Posterior cingulate gyrus (tissue), 11 donors: Measurements from ENCODE around the gene DRGX.

Experiments used
- DNase-seq, 10 donors: peaks; one replicate each; pipeline versions ENCODE4 v3.0.0 to v3.0.0-alpha.2; 2020 to 2021; ENCODE audit warnings: mixed read lengths in 3 of 10
- intact Hi-C: fragments of 100-400 bp; cut with DNase I; formaldehyde crosslinking; loops from one replicate; pipeline ENCODE4 v1.15.1; 2023

Gene DRGX

DNA sequence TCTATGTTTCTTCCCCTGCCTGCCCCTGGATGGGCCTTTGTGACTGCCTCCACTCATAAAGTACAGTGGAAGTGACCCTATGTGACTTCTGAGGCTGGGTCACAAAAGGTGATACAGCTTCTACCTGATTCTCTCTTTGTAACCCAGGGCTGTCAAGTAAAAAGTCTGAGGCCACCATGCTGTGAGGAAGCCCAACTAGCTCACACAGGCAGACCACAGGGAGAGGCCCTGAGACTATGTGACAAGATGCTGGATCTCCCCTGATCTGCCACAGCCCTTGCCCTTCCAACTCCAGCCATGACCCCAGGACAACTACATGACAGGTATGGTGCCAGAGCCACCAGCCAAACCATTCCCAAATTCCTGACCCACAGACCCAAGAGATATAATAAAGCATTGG, 45.8 kb downstream of the DRGX start:
- no peak for DNase-seq
- intact Hi-C loops: no loop called here

DNA sequence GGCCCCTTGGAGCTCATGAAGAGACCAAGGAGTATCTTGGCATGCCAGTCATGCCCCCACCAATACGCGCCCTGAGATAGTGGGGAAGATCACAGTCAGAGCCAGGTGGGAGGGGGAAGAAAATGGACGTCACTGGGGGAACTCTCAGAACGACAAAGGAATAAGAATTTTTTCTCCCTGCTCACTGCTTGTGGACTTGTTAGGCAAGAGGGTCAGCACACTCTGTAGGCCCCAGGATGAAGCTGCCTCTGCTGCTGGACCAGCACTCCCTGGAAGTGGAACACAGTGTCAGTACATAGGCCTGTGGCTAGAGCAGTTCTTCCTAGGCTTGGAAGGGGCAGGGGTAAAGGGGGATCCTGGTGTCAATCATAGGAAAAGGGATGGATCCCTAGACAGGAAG, 46.5 kb downstream of the DRGX start:
- no peak for DNase-seq
- intact Hi-C loops: no loop called here

DNA sequence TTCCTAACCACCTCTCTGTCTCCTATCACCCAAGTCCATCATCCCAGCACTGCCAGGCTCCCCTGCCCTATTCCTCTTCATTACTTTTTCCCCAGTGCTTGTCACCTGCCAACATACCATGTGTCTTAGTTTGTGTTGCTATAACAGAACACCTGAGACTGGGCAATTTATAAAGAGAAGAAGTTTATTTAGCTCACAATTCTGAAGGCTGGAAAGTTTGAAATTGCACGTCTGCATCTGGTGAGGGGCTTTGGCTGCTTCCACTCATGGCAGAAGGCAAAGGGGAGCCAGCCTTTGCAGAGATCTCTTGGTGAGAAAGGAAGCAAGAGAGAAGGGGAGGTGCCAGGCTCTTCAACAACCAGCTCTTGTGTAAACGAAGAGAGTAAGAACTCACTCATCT, 47.3 kb downstream of the DRGX start:
- DNase-seq: no peak
- intact Hi-C loops: no loop called here

DNA sequence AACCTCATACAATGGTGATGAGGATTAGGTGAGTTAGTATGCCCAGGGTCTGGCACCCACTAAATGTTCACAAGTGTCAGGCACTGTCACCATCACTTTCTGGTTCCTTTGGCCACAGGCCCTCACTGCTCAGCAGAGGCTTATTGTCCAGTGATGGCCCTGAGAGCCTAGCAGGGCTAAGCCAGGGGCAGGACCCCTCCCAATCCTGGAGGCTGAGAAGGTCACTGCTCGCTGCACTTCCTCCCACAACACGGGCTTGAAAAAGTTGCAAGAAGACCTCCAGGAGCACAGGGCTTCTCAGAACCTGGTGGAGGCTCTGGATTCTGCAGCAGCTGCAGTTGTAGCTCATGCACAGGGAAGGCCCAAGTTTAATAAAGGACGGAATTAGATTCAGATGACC, 48.1 kb downstream of the DRGX start:
- no peak for DNase-seq
- intact Hi-C loops: no loop called here

DNA sequence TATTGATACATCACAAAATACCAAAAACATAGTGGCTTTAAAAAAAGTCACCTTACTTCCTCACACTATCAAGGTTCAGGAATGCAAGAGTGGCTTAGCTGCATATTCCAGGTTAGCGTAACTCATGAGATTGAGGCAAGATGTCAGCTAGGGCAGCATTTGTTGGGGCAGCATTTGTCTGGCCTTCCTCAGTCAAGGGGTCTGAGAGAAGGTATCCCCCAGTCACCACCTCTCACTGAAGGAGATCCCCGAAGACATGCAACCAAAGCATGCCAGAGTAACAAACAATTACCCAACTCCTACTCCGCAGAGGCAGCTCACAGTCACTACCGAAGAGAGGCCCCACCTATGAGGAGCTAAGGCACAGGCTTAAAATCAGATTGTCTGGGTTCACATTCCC, 48.5 kb downstream of the DRGX start:
- intact Hi-C loops: no loop called here

DNA sequence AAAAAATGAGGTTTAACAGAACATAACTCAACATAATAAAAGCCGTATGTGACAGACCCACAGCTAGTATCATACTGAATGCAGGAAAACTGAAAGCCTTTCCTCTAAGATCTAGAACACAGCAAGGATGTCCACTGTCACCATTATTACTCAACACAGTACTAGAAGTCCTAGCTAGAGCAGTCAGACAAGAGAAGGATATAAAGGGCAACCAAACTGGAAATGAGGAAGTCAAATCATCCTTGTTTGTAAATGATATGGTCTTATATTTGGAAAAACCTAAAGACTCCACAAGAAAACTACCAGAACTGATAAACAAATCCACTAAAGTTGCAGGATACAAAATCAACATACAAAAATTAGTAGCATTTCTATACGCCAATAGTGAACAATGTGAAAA, 51.0 kb downstream of the DRGX start:
- intact Hi-C loops: no loop called here
- DNase-seq: no peak

More for the DNA sequence above, 48.5 kb downstream of the DRGX start:
- no peak for DNase-seq

DNA sequence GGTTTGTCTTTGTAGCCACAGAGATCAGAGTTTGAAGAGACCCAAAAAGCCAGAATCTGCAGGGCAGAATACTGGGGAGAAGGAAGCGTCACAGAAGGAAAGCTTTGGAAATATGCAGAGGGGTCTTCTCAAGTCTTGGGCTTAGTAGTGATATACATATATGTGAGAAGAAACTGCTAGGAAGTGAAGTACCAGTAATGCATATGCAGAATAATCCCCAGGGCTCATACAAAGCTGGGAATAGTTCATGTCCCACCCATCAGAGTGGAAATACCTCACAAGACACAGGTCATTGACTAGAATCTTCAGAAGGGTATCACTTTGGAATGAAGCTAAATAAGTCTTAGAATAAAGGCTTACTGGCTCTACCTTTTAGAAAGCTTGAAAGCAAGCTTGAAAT, 57.3 kb downstream of the DRGX start:
- no peak for DNase-seq
- intact Hi-C loops: no loop called here

DNA sequence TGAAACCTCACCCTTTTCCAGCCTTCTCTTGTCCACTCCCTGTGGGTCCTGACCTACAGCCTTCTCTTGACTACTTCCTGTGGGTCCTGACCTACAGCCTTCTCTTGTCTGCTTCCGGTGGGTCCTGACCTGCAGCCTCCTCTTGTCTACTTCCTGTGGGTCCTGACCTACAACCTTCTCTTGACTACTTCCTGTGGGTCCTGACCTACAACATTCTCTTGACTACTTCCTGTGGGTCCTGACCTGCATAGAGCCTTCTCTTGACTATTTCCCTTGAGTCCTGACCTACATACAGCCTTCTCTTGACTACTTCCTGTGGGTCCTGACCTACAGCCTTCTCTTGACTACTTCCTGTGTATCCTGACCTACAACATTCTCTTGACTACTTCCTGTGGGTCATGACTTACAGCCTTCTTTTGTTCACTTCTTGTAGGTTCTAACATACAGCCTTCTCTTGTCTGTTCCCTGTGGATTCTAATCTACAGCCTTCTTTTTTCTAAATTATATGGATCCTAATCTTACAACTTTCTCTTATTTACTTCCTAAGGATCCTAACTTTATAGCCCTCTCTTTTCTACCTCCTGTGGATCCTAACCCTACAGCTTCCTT, 60.4 kb downstream of the DRGX start:
- intact Hi-C loops: no loop called here
- no peak for DNase-seq

DNA sequence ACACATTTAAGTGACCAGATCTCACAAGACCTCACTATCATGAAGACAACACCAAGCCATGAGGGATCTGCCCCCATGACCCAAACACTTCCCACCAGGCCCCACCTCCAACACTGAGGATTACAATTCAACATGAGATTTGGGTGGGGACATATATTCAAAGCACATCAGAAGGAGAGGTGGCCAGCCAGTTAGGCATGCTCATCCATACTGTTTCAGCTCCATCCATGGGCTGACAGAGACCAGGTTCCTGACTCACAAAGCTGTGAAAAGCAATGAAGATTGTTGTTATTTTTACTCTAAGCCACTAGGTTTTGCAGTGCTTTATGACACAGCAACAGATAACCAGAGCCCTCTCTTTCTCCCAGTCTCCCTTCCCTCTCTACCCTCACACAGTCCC, 60.9 kb downstream of the DRGX start:
- intact Hi-C loops: no loop called here
- DNase-seq: no peak

DNA sequence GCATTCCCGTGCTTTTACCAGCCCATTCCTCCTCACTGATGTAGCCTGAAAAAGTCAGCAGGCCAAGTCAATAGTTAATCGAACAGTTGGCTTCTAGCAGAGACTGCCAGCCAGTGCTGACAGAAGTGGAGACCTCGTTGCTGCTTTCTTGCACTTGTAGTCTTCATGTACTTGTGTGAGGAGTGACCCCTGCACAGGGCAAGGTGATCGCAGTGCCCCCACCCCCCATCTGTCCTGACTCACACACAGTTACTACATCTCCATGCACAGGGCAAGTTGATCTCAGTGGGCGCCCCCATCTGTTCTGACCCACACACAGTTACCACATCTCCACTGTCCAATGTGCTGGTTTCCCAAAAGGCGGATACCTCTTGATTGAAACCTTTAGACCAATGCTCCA, 62.7 kb downstream of the DRGX start:
- intact Hi-C loops: no loop called here
- no peak for DNase-seq

DNA sequence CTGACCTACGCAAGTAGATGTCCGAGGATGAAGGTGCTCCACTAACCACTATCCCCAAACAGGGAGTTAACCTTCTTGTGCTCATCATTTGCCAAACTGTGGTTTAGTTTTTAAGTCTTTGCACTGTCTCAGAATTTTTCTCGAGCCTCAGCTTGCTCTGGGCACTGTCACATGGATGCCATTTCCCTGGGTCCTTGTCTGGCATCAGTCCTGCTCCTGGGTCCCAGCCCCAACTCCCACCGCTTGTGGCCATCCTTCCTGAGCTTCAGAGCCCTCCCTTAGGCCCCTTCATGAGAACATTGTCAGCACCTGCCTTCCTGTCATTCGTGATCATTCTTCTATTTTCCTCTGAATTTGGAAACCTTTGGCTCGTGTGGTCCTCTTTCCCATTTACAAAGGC, 63.1 kb downstream of the DRGX start:
- intact Hi-C loops: no loop called here
- no peak for DNase-seq

DNA sequence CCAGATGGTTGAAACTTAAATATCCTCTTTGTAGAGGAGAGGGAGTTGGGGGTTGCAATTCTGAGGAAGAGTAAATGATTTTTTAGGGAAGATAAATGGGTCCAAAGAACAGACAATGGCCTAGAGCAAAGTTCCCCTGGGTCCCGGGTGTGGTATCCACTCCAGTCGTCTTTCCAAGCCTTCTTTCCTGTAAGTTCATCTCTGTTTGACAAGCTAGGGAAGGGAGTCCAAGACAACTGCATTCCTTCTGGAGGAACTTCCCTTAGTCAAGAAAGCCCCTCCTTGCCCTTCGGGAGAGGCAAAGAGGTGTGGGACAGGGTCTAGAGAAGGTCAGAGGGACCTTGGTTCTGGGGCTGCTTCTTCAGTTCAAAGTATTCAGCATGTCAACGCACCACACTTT, 63.6 kb downstream of the DRGX start:
- intact Hi-C loops: no loop called here

DNA sequence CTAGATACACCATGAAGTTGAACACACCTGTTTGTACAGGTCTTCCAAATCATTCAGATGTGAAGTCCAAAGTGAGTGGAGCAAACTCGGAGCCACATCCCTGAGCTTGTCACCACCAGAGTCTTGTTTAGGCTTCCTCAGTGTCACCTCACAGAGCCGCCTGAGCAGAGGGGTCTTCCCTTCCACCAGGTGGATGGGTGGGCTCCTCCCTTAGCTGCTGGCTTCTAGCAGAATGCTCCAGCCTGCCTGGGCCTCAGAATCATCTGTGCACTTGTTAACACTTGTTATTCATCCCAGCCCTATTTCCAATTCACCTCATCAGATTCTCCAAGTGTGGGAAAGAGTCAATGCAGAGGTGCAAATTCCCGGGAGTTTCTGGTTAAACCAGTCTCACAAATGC, 64.5 kb downstream of the DRGX start:
- DNase-seq: no peak
- intact Hi-C loops: no loop called here

More for the DNA sequence above, 63.6 kb downstream of the DRGX start:
- DNase-seq: no peak

DNA sequence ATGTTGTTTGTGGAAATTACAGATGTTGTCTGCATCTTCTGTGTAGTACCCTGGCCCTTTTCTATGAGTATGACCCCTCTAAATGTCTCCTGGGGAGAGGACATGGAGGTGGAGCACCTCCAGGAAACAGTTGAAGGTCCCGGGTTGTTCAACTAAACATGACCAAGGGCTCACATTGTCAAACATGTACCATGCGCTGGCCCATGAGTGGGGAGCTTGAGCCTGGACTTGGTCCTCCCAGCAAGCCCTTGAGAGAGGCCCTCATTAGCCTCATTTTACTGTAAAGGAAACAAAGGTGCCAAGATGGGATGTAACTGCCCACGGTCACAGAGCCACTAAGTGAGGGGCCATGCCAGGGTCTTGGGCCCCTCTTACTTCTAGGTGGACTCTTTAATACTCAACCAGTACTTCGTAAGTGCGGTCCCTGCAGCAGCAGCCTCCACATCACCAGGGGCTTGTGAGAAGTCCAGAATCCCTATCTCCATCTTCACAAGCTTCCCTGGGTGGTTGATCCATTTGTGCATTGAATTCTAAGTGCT, 65.7 kb downstream of the DRGX start:
- intact Hi-C loops: no loop called here
- no peak for DNase-seq

DNA sequence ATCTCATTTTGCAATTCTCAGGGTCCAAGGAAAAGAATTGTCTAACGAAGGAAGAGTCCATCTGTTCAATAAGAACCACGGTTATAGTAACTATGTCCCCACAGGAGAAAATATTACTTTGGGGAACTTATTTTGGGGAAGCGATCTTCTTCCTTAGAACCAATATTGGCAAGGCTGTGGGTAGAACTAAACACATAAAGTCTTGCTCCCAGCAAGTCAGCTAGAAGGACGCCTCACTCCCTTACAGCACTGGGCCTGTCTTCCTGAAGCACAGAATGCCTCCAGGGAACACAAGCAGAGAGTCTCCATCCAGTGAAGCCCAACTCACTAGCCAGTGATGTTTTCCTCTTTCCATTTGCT, 66.8 kb downstream of the DRGX start:
- DNase-seq: no peak
- intact Hi-C loops: no loop called here

DNA sequence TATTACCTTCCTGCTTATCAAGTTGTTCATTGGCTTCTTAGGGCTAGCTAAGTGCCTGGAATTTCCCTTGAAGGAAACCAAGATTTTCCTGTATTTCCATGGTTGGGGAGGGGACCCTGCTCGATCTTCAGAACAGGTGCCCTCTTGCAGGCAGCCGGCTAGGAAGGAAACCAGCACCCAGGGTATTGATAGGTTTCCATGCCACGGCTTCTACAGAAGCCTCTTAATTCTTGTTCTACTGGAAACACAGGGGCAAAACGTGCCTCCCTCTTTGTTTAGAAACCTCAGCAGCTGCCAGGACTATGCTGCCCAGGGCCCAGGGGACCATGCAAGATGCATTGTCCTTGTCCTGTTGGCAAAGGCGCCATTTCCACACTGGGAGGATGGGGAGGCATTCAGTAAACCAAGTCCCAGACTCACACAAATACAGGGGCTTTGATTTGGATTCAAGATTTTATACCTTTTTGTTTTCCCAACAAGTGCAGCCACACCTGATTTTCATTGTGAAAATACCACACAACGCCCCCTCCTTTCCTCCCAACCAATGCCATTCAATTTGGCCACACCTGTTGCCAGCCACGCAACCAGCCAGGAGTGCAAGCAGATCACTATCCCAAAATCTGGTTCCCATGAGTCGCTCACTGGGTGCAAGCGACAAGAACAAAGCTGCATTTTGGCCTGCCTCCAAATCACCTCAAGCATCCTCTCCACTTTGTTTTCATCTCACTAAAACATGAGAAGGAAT, 67.3 kb downstream of the DRGX start:
- no peak for DNase-seq
- intact Hi-C loops: no loop called here

DNA sequence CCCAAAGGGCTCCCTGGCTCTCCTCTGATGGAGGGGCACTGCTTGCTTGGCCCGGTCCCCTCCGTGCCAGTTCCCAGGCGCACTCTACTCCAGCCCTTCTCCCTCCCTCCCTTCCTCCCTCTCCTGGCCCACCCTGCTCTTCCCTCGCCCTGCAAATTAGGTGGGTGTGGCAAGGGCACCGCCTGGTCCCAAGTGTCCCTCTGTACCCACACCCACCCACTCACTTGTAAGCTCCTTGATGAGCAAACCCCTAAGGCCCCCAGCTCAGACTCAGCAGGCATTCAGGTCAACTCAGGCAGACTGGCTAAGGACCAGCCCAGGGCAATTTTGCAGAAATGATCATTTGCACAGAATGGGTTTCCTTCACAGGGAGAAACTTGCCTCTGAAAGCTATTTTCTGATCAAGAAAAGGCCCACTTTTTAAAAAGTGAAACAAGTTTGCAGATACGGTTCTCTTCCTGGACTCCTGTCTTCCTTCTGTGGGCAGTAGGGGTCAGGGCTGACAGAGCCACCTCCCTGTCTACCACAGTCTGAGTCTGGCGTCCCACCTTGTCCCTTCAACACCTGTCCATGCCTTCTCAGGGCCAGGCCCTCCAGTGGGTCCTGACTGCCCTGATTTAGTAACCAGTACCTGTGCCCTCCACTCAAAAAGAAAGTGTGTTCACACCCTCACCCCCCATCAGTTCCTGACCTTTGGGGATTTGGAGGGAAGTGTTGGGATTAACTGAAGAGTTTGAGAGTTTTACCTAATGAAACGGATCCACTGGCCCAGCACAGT, 68.7 kb downstream of the DRGX start:
- no peak for DNase-seq
- intact Hi-C loops: no loop called here

DNA sequence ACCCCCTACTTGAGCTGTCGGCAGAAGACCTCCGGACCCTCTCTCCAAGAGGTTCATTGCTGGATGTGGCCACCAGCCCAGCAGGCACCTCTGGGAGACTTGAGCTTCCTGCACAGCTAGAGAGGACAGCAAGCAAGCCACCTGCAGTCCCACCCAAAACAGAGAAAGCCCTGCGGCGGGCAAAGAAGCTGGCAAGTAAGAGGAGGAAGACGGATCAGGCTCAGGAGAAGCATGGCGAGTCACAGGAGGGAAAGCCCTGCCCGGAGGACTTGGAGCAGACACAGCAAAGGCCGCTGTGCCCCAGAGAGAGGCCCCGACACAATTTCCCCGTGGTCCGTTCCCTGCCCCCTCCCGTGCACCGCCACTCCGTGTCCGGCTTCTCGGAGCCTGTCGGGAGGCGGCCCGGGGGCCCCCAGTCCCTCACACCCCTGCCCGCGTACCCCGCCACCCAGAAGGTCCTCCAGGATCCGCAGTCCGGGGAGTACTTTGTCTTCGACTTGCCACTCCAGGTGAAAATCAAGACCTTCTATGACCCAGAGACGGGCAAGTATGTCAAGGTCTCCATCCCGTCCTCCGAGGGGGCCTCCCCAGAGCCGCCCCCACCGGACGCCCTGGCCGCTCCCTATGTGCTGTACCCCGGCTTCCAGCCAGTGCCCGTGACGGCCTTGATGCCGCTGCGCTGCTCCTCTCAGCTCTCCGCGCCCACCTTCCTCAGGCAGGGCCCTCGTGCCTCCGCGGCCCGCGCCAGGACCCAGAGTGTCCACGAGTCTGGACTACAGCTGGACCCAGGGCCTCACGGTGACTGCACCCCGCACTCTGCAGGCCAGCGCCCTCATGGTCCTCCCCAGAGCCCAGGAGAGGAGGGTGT, 69.7 kb downstream of the DRGX start:
- DNase-seq: peak in 1 of 10 donors; percentile 79
- intact Hi-C loops: no loop called here

DNA sequence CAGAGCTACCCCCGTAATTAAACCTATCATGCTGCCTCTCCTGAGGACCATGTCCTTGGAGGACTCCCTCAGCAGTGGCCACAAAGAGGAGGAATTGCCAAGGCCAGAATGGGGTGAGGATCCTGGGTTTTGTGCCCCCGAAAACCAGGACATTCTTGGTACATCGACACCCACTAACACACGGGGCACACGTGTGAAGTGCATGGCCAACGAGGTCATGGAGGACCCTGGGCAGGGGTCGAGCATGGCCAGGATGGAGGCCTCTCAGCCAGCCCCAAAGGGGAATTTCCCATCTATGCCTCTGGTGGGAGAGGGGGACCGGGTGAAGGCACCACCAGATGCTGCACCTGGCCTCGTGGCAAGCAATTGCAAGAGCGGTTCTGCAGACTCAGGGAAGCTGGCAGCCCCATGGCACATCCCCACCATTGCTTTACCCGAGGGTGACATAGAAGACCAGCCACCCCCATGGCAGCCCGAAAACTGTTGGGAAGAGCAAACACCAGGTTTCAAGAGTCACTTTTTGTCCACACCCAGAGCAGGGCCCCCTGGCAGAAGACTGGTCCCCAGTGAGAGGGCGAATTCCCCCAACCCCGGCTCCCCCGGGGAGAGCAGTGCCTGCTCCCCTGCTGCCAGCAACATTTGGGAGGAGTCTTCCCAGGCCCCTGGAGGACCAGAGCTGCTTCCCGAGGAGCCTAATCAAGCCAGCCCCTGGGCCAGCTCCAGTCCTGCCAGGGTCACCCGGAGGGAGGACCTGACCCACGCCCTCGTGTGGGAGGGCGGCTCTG, 70.6 kb downstream of the DRGX start:
- intact Hi-C loops: no loop called here
- DNase-seq: peak in 1 of 10 donors; percentile 74

DNA sequence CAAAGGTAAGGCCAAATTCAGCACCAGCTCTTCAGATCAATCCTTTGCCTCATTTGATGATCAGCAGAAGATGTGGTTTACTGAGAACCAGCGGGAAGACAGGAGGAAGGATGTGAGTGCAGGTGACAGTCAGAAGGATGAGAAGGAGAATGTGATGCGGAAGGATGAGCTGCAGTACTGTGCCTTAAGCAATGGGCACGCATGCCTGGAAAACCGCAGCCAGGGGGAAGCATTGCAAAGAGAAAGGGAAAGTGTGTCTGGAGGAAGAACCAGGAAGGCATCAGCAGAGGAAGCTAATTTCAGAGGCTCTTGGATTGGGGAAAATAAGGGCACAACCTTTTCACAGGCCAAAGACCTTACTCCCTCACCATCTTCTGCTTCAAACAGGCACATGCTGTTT, 71.2 kb downstream of the DRGX start:
- no peak for DNase-seq
- intact Hi-C loops: no loop called here
